D341Med (cell line): Measurements from ENCODE around the gene CBFA2T3.

Experiments used
- DNase-seq: peaks from one replicate; pipeline ENCODE4 v3.0.0; 2012; ENCODE audit warnings: low spot score

CBFA2T3 gene

GRCh38 chr16:88938777-88939244 lies 38.2 kb downstream of the CBFA2T3 start:
- peak; percentile 76 for DNase-seq

GRCh38 chr16:88938119-88938776 lies 38.8 kb downstream of the CBFA2T3 start:
- DNase-seq: no peak

- DNase-seq: no peak
These were observed 39.8 kb downstream of the CBFA2T3 start for GRCh38 chr16:88937206-88937621.

GRCh38 chr16:88936556-88937205 lies 40.3 kb downstream of the CBFA2T3 start:
- no peak for DNase-seq

DNA sequence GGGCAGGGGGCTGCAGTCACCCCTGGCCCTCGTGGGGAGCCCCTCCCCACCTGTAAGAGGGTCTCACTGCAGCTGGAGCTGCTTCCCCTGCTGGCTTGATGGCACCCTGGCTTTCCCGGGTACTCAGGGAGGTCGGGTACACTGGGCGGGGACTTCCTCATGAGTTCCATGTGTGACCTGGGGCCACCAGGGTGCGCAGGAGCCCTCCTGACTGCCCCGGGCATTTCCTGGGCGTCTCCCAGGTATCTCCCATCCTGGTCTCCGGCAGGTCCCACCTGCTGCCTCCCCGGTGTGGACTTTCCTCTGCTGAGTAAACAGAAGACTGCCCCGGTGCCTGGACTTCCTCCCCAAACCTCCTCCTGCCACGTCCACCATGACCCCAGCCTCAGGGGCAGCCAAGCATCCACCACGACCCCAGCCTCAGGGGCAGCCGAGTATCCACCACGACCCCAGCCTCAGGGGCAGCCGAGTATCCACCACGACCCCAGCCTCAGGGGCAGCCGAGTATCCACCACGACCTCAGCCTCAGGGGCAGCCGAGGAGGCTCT lies 40.9 kb downstream of the CBFA2T3 start:
- DNase-seq: no peak

- DNase-seq: no peak
These were observed 42.8 kb downstream of the CBFA2T3 start for GRCh38 chr16:88934066-88934667.

- DNase-seq: no peak
These were observed 44.1 kb downstream of the CBFA2T3 start for GRCh38 chr16:88932929-88933328.

DNA sequence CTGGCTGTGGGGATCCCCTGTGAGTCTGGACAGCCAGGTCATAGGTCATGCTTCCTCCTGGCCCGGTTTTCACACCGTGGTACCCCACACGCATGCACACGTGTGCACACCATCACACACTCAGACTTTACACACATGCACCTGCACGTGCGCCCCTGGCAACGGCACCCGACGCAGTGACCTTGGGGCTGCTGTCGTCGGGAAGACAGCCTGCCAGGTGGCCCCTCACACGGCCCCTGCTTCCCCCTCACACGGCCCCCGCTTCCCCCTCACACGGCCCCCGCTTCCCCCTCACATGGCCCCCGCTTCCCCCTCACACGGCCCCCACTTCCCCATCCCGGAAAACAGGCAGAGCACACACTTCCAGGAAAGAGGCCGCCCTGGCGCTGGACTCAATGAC lies 45.1 kb downstream of the CBFA2T3 start:
- no peak for DNase-seq

DNA sequence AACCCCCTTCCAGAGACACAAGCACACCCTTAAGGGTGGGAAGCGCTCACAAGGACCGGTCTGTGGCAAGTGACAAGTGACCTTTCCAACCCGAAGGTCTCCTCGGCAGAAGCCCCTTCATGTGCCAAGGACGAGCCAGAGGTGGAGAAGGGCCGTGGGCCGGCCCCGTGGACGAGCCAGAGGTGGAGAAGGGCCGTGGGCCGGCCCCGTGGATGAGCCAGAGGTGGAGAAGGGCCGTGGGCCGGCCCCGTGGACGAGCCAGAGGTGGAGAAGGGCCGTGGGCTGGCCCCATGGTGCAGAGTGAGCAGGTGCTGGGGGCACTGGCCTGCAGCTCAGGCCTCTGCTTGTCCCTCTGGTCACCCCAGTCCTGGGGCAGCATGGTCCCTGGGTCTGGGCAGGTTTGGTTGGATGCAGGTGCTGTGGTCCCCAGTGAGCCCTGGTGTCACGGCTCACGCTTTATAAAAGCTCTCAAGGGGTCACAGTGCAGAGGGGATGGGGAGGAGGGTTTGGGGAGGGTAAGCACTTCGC lies 45.6 kb downstream of the CBFA2T3 start:
- no peak for DNase-seq

GRCh38 chr16:88930716-88931115 lies 46.3 kb downstream of the CBFA2T3 start:
- DNase-seq: no peak

DNA sequence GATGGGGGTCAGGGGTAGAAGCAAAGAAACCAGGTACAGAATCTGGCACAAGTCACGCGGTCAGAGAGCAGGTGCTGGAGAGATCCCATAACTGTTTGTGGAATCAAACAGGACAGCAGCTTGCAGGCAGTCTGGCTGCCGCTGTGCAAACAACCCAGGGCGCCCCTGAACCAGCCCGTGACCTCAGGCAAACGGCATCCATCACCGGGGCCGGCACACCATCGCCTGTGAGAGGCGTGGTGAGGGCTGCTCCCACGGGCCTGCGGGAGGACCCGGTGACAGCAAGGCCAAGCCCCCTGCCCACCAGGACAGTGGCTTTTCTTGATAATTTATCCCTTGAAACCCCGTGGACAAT lies 47.9 kb downstream of the CBFA2T3 start:
- no peak for DNase-seq

DNA sequence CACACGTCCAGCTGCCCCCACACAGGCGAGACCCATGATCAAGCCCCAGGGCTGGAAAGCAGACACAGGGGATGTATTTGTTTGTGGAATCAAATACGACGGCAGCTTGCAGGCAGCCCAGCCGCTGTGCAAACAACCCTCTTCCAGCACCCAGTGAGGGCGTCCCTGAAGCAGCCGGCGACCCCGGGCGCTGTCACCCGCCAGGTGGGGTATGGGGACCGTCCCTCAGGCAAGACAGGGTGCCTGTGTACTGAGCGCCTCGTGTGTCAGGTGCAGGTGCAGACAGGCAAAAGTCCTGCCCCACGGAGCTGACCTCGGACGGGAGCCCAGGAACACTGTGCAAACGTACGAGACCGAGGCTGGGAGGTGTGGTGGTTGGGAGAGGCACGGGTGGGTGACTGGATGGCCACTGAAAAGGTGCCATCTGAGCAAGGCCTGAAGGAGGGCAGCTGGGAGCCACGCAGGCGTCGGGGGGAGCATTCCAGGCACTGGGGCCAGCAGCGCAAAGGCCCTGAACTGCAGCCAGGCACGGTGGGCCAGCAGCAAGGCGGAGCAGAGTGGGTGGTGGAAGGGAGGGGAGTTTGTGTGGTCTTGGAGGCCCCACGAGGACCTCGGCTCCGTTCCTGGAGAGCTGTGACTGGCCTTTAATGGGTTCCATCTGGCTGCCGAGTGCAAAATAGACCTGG lies 48.5 kb downstream of the CBFA2T3 start:
- DNase-seq: no peak

DNA sequence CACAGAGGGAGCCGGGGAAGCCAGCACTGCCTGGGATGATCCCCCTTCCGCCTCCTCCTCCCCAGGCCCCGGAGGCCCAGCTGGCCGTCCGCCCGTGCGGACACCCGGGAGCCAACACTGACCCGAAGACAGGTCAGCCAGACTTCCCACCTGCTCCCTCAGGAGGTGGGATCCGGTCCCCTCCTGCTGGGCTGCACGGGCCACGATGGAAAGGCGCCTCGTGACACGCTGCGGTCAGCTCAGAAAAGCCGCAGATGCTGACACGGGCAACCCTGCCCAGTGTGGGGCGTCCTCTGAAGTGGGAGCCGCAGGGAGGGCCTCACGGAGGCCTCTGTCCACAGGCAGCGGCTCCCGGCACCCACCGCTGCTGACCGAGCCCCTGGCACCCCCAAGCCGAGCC lies 49.3 kb downstream of the CBFA2T3 start:
- DNase-seq: no peak

DNA sequence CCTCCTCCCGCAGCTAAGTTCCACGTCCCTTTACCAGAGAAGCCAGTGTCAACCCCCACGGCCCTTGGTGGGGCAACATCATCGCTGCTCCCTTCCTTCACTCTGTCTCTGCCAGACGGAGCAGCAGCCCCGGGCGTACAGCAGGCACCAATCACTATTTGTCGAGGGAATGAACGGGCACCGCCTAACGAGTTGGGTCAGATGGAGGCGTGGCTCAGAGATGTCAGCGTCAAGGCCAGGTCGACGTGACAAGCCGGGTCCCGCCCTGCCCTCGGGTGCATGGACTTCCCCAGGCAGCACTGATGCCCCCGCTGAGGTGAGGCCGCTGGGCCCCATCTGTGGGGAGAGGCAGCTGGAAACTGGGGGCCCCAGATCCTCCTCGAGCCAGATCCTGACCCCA lies 50.0 kb downstream of the CBFA2T3 start:
- no peak for DNase-seq

DNA sequence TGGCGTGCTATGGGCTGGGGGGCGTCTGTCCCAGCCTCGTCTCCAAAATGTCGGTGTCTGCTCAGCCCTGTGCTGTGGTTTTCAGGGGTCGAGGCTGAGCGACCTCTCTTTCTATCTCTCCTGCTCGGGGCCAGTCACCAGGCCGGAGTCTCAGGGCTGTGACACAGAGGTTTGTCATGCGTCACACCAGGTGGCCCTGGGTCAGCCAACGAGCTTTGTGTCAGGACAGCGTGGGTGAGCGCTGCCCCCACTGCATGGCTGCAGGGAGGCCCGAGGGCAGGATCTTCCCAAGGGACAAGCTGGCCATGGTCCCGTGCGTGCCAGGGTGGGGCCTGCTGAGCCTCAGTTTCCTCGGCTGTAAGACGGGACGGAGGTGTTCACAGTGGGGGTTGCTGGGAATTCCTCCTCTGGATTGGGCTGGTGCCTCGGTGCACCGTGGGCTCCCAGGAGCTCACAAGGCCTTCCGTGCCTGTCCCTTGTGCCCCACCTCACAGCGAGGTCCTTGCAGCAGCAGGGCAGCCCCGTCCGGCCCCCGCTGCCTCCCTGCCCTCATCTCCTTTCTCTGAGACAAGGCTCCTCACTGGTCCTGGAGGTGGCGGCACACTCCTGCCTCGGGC lies 50.5 kb downstream of the CBFA2T3 start:
- no peak for DNase-seq

DNA sequence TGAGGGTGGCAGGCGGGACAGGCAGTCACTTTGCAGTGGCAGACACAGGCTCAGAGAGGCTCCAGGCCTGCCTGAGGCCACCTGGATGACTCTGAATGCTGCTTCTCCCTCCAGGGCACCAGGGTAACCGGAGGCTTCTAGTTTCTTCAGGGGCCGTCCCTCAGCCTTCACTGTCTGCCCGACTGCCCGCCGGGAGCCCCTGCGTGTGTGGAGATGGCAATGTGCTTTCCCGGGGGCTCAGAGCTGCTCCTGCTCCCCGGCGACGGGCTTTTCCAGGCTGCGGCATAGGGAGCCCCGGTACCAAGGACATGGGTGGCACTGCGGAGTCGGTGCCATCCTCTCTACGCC lies 51.5 kb downstream of the CBFA2T3 start:
- no peak for DNase-seq

DNA sequence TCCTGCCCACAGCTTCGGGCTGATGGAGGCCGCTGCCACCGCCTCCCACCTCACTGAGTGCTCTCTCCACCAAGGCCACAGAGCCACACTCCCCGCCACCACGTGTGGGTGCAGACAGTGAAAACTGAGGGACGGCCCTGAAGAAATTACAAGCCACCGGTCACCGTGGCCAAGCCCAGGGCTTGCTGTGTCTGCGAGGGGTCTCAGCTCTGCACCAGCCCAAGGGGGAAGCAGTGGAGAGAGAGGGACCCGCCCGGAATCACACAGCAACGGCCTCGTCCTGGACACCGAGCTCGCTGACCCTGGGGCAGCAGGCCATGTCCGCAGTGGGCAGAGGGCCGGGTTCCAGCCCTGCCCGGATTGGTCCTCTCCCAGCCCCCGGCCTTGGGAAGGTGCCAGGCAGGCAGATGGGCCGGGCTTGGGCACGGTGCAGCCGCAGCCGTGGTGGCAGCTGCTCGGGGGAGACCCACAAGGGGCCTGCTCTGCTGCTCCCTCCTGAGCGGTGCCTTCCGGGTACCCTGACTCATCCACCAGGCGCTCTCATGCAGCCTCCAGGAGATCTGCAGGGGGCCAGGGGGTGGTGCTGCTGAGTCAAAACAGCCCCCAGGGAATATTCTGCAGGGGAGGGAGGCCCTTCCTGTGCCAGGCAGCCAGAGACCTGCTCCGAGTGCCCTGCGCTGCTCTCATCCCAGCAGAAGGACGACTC lies 52.0 kb downstream of the CBFA2T3 start:
- peak; percentile 85 for DNase-seq

- no peak for DNase-seq
These were observed 52.8 kb downstream of the CBFA2T3 start for GRCh38 chr16:88923926-88924833.

- no peak for DNase-seq
These were observed 53.6 kb downstream of the CBFA2T3 start for GRCh38 chr16:88923450-88923849.

- DNase-seq: no peak
These were observed 54.1 kb downstream of the CBFA2T3 start for GRCh38 chr16:88922826-88923410.
